Skeletal muscle satellite cell (primary cell): ENCODE results near the gene SGSH.
"Not testable (repeated sequence)": the region's sequence is repeated elsewhere in the genome, so short reads cannot be mapped to it uniquely, and the experiment has no call there.

Experiments
- H3K27me3 ChIP-seq: 2 replicates; pipeline ENCODE4 v1.7.0; 2013; ENCODE audit warnings: low read length; ENCODE audit not compliant: control insufficient read depth, insufficient read depth
- H3K36me3 ChIP-seq: 2 replicates; pipeline ENCODE4 v1.7.0; 2013; ENCODE audit warnings: mild to moderate bottlenecking, control low read depth, low read length; ENCODE audit not compliant: insufficient read depth
- H3K4me1 ChIP-seq: 2 replicates; pipeline ENCODE4 v1.7.0; 2013; ENCODE audit warnings: low read length; ENCODE audit not compliant: control insufficient read depth, insufficient read depth
- H3K4me2 ChIP-seq: 2 replicates; pipeline ENCODE4 v1.7.0; 2013; ENCODE audit warnings: mild to moderate bottlenecking, low read length
- H3K4me3 ChIP-seq: 2 replicates; pipeline ENCODE4 v1.7.0; 2013; ENCODE audit warnings: low read length
- H3K9ac ChIP-seq: 2 replicates; pipeline ENCODE4 v1.7.0; 2013; ENCODE audit warnings: mild to moderate bottlenecking, low read depth, low read length, moderate library complexity
- H3K9me3 ChIP-seq: replicated peaks from 2 replicates; pipeline ENCODE4 v1.7.0; 2013; ENCODE audit warnings: mild to moderate bottlenecking, control low read depth, low read length

Gene SGSH

DNA sequence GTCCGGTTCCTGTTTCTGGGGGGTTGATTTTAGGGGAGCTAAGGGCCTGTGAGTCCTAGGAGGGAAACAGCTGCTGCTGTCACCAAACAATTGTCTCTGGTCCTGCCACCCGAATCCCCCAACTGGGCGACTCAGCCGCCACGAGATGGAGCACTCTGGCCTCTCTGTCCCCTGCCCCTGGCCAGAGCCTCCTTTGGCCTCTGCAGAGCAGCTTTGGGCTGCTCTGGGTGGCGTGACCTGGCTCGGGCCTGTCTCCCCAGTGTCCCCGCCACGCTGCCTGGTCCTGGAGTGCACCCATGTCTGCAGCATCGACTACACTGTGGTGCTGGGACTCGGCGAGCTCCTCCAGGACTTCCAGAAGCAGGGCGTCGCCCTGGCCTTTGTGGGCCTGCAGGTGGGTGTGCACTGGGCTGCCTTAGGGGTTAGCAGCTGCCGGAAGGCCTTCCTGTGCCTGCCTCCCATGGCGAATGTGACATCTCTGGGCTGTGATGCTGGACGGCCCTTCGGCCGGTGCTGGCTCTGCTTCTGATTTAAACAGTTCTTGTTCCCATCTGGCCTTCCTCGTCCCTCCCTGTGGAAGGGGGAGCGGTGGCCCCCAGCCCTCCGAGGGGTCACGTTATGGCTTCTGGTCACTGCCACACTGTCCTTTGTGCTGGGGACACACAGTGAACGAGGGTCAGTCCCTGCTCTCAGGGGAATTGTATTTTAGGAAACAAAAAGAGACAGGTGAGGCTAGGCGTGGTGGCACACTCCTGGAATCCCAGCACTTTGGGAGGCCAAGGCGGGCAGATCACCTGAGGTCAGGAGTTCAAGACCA is 29.0 kb upstream of the SGSH start:
- Histone ChIP-seq H3K27me3 (no peaks in the 10 kb centered on the region), H3K9me3 (no peaks in the 10 kb centered on the region), H3K9ac (no peak overlapping the region), H3K4me2 (no peak overlapping the region), H3K4me1 (peaks cover 5% of the 10 kb centered on the region), H3K4me3 (no peak overlapping the region), H3K36me3 (peaks cover 17% of the 10 kb centered on the region)

DNA sequence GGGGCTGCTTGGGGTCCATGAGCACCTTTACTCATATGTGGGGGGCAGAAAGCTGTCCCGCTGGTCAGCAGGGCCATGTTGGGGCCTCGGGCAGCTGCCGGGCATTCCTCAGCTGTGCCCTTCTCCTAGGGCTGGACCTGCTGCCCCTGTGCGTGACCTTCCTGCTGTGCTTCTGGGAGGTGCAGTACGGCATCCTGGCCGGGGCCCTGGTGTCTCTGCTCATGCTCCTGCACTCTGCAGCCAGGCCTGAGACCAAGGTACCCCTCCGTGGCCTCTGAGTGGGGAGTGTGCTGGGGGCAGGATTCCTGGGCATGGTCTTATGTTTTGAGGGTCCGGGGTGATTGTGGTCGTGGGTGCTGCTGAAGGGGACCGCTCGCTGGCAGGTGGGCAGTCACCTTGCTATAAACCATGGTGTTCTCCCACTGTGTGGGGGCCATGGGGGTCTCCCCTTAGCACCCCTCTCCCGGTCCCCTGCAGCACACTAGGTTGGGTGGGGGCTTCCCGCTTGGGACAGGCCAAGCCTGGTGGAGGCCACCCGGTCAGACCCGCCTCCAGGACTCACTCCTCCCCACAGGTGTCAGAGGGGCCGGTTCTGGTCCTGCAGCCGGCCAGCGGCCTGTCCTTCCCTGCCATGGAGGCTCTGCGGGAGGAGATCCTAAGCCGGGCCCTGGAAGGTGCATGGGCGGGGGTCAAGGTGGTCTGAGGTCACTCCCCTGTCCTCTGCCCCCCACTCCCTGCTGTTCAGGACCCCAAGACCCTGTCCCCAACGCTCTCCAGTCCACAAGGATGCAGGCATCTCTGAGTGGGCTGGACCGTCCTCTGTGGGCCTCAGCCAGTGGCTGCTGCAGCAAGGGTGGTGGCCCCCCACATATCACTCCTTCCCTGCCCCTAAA is 28.1 kb upstream of the SGSH start:
- no peak overlapping the region for H3K9ac ChIP-seq
- no peaks in the 10 kb centered on the region for H3K27me3 ChIP-seq
- no peak overlapping the region for H3K4me2 ChIP-seq
- H3K9me3 ChIP-seq, result no peaks in the 10 kb centered on the region
- H3K4me1 ChIP-seq, result no peaks in the 10 kb centered on the region
- no peak overlapping the region for H3K4me3 ChIP-seq
- peaks cover 15% of the 10 kb centered on the region for H3K36me3 ChIP-seq

DNA sequence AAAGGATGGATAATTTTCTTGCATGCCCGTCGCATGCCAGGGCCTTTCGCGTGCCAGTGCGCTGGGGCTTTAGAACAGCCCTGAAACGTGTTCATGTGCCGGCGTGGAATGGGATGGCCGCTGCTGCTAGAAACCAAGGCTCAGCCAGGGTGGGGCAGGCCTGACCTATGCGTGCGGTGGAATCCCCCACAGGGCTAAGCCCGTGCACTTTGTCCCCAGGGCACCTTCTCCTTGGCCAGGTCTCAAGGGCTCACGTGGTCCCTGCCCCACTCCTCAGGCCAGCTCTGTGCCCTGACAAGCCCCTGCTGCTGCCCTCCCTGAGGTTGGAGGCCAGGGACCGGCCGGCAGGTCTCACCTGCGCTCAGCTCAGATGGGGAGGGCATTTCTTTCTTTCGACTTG is 27.4 kb upstream of the SGSH start:
- Histone ChIP-seq H3K36me3 (peaks cover 15% of the 10 kb centered on the region), H3K9ac (no peak overlapping the region), H3K9me3 (no peaks in the 10 kb centered on the region), H3K4me2 (no peak overlapping the region), H3K4me1 (no peaks in the 10 kb centered on the region), H3K27me3 (no peaks in the 10 kb centered on the region), H3K4me3 (no peak overlapping the region)

DNA sequence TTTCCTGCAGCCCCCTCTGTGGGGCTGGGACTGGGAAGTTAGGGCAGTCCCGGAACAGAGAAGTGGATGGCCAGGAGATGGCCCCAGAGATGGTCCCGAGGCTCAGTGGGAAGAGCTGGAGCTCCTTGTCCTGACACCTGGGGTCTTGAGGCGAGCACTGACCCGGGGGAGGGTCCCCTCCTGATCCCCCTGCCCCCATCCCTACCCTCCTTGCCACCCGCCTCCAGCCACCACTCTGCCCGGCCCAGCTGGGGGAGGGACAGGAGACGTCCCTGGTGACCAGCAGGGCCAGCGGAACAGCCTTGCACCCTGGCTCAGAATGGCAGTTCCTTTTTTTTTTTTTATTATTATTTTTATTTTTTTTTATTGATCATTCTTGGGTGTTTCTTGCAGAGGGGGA is 26.6 kb upstream of the SGSH start:
- H3K9ac ChIP-seq, result no peak overlapping the region
- H3K4me3 ChIP-seq, result no peak overlapping the region
- no peak overlapping the region for H3K4me2 ChIP-seq
- no peaks in the 10 kb centered on the region for H3K27me3 ChIP-seq
- peaks cover 16% of the 10 kb centered on the region for H3K36me3 ChIP-seq
- no peaks in the 10 kb centered on the region for H3K9me3 ChIP-seq
- no peaks in the 10 kb centered on the region for H3K4me1 ChIP-seq

DNA sequence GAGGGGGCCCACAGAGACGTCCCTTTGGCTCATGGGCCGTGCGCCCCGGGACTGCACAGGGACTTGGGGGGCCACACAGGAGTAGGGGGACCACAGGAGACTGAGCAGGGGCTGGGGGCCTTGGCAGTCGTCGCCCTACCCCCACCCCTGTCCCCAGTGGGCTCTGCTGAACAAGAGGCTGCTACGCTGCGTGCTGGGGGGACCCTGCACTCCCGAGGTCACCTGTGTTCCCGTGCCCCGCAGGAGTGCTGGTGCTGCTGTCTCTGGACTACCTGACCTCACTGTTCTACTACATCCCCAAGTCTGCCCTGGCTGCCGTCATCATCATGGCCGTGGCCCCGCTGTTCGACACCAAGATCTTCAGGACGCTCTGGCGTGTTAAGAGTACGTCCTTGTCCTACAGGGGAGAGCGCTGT is 26.1 kb upstream of the SGSH start:
- no peak overlapping the region for H3K4me3 ChIP-seq
- no peak overlapping the region for H3K4me2 ChIP-seq
- peaks cover 20% of the 10 kb centered on the region for H3K36me3 ChIP-seq
- no peak overlapping the region for H3K9ac ChIP-seq
- H3K4me1 ChIP-seq, result no peaks in the 10 kb centered on the region
- no peaks in the 10 kb centered on the region for H3K27me3 ChIP-seq
- H3K9me3 ChIP-seq, result no peaks in the 10 kb centered on the region

DNA sequence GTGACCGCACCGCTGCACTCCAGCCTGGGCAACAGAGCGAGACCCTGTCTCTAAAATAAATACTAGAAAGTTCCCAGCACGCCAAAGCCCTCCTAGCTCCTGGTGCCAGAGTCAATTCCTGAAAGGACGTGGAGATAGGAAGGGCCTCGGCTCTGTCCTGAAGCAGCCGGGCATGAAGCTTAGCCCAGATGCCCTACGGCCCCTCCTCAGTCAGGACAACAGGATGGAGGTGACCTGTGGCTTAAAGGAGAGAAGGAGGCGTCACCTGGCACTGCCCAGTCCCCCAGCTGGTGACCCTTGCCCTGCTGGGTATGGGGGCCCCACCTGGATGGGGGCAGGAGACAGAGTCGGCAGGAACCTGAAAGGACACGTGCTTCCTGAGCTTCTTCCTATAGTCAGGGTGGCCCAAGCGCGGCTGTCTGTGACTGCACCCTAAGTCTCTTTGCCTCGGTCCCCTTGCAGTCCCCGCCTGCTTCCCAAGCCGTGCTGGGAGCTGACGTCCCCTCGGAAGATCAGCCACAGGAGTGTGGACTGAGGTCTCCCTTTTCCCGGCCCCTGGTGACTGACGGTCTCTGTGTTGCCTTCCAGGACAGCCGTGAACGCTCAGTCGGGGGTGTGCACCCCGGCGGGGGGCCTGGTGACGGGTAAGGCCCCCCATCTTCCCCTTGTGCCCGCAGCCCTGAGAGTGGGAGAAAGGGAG is 25.6 kb upstream of the SGSH start:
- Histone ChIP-seq H3K9me3 (no peaks in the 10 kb centered on the region), H3K4me2 (no peak overlapping the region), H3K36me3 (peaks cover 20% of the 10 kb centered on the region), H3K4me3 (no peak overlapping the region), H3K4me1 (no peaks in the 10 kb centered on the region), H3K9ac (no peak overlapping the region), H3K27me3 (no peaks in the 10 kb centered on the region)

DNA sequence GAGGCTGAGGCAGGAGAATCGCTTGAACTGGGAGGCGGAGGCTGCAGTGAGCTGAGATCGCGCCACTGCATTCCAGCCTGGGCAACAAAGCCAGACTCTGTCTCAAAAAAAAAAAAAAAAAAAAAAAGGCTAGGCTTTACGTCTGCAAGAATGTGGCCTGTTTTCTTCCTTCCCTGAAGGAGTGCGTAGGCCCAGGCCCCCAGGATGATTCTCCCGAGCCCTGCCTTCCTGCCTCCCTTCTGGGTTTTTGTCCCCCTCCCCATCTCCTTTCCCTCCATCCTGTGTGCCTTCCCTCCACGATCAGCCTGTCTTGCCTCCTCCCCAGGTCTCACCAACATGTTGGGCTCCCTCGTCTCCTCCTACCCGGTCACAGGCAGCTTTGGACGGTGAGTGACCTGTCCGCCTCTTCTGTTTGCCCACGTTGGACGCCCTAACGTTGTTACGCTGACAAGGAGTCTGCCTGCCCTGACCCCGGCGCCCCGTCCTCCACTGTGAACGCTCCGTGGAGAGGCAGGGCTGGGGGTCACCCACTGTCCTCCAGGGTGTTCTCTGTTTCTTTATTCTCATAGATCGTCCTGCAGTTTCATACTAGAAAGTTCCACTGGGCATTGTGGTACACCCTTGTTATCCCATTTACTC is 24.9 kb upstream of the SGSH start:
- H3K27me3 ChIP-seq, result no peaks in the 10 kb centered on the region
- no peaks in the 10 kb centered on the region for H3K9me3 ChIP-seq
- no peaks in the 10 kb centered on the region for H3K4me1 ChIP-seq
- H3K9ac ChIP-seq, result no peak overlapping the region
- no peak overlapping the region for H3K4me3 ChIP-seq
- H3K4me2 ChIP-seq, result no peak overlapping the region
- H3K36me3 ChIP-seq, result peaks cover 20% of the 10 kb centered on the region

DNA sequence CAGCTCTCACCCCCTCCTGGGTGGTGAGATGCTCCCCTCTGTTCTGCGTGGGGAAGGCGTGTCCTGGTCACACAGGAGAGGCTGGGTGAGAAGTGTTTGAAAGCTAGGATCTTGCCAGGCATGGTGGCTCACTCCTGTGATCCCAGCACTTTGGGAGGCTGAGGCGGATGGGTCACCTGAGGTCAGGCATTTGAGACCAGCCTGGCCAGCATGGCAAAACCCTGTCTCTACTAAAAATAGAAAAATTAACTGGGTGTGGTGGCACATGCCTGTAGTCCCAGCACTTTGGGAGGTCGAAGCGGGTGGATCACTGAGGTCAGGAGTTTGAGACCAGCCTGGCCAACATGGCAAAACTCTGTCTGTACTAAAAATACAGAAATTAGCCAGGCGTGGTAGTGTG is 24.3 kb upstream of the SGSH start:
- not testable (repeated sequence) for H3K4me3 ChIP-seq, H3K9ac ChIP-seq, H3K9me3 ChIP-seq, H3K27me3 ChIP-seq, H3K4me1 ChIP-seq, H3K4me2 ChIP-seq
- H3K36me3 ChIP-seq, result peaks cover 20% of the 10 kb centered on the region

DNA sequence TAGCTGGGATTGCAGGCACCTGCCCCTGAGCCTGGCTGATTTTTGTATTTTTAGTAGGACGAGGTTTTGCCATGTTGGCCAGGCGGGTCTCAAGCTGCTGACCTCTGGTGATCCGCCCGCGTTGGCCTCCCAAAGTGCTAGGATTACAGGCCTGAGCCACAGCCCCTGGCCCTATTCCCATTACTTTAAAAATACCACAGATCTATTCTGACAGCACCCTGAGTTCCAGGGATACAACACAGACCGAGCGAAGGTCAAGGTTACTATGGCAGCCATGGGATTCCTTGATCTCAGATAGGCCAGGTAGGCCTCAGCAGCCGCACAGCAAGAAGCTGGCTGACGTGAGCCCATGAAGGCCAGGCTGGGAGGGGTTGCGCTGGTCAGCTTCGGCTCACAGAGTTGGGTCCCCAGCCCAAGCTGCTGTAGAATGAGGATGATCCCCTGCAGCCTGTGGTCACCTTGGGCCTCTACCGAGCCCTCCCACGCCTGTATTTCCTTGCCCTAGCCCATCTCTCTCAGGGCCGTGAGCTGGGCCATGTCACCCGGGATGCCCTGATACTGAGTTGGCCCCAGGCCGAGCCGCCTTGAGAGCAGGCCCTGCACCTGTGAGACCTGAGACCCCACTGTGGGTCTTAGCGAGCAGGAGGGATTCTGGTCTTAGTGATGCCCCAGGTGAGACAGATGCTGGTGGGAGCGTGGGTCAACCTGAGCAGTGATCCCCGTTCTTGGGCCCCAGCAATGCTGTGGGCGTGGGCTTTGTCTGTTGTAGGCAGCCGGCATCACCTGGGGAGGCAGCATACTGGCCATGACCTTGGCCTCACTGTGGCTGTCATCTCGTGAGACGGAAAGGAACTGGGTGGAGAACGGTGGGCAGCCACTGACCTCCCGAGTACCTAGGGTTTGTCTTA is 23.6 kb upstream of the SGSH start:
- peaks cover 20% of the 10 kb centered on the region for H3K36me3 ChIP-seq
- H3K27me3 ChIP-seq, result no peaks in the 10 kb centered on the region
- H3K4me3 ChIP-seq, result no peak overlapping the region
- H3K9me3 ChIP-seq, result no peaks in the 10 kb centered on the region
- no peak overlapping the region for H3K9ac ChIP-seq
- no peak overlapping the region for H3K4me2 ChIP-seq
- no peaks in the 10 kb centered on the region for H3K4me1 ChIP-seq

DNA sequence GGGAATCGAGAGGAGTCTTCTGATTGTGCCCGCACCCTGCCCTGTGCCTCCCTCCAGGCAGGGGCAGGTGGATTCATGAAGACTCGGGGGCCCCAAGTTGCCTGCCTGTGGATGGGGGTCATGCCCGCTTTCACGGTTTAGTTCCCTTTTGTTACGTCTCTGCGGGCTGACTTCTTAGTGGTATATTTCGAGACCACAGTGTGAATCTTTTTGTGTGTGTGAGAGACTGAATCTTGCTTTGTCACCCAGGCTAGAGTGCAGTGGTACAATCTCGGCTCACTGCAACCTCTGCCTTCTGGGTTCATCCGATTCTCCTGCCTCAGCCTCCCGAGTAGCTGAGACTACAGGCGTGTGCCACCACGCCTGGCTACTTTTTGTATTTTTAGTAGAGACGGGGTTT is 22.4 kb upstream of the SGSH start:
- H3K27me3 ChIP-seq, result no peaks in the 10 kb centered on the region
- no peaks in the 10 kb centered on the region for H3K9me3 ChIP-seq
- no peak overlapping the region for H3K4me2 ChIP-seq
- no peak overlapping the region for H3K4me3 ChIP-seq
- no peak overlapping the region for H3K9ac ChIP-seq
- H3K4me1 ChIP-seq, result no peaks in the 10 kb centered on the region
- H3K36me3 ChIP-seq, result peaks cover 23% of the 10 kb centered on the region
